CD4-positive, alpha-beta T cell treated with Interleukin-17A for 1 hour (primary cell): ENCODE results near the gene SERP2.
"Not testable (repeated sequence)": the region's sequence is repeated elsewhere in the genome, so short reads cannot be mapped to it uniquely, and the experiment has no call there.

Experiments used
- DNase-seq: peaks from one replicate; pipeline ENCODE4 v3.0.0-alpha.2; 2020

Gene SERP2

DNA sequence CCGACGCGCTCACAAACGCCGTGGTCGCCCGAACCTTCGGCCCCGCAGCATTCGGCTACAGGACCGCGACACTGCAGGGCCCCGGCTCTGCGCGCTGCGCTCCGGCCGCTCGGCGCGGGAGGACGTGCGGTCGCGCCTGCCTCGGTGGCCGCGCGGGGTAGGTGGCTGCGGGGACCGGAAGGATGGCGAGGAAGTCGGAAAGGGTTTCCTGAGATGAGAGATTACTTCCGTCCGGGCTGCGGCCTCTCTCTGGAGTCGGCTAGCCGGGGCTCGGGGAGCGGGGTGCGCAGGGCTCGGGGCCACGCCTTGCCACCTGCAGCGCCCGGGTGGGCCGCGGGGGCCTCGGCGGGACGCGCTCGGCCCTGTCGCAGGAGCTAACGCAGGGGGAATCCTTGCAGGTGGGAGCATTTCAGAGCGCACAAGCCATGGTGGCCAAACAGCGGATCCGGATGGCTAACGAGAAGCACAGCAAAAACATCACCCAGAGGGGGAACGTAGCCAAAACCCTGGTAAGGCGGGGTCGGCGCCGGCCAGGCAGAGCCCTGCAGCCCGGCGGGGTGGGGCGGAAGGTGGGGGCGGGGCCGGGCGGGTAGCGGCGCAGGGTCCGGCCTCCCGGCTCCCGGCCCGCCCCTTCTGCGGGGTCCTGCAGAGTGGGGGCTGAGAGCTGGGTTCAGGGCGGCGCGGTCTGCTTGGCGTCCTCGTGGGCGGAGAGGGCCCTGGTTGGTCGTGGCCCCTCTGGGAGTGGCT is at the start of gene SERP2:
TSS of gene SERP2 (plus strand) at position 224 of the 747 bp plus-strand sequence. CDS start at position 426, 202 bp downstream.
- DNase-seq, result no peak

DNA sequence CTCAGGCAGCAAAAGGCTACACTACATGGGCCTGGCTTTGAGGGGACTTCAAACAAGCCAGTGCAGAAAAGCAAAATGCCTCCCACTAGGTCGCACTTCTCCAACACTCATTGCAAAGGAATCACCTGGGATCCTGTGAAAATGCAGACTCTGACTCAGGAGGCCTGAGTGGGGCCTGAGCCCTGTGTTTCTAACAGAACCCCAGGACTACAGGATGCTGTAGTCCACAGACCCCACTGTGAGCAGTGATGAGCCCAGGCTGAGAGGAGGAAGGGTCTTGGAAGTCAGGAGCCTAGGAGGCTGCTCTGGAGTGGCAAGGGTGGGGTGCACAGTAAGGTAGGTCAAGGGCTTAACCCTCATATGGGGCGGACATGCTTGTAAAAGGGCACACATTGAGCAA is 46.7 kb upstream of the SERP2 start:
- DNase-seq, result no peak

DNA sequence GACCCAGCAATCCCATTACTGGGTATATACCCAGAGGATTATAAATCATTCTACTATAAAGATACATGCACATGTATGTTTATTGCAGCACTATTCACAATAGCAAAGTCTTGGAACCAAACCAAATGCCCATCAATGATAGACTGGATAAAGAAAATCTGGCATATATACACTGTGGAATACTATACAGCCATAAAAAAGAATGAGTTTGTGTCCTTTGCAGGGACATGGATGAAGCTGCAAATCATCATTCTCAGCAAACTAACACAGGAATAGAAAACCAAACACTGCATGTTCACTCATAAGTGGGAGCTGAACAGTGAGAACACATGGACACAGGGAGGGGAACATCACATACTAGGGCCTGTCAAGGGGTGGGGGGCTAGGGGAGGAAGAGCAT is 44.6 kb upstream of the SERP2 start:
- not testable (repeated sequence) for DNase-seq

DNA sequence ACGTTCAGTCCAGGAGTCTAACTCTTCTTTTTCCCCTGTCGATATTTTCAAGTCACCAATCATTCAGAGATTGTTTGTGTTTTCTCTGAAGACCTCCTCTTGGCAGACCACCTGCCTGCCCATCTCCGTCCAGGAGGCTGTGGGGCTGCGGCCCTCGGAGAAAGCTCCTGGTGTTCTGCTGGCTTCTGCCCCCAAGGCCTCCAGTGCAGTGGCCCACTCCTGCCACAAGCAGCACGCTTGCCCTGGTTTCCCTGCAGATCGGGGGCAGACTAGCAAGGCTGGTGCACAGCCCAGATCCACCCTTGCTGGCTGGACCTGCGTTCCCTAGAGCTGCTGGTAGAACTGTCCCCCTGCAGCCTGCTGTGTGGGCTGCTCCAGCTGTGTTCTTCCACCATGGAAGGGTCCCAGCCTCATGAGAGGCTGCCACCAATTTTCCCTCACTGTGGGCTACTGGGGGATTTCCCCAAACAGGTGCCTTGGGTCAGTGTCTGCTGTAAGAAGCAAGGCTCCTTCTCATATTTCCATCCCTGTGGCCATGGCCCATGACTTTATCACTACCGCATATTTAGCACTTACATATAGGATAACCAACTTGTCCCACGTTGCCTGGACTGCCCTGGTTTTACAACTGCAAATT is 43.6 kb upstream of the SERP2 start:
- no peak for DNase-seq

DNA sequence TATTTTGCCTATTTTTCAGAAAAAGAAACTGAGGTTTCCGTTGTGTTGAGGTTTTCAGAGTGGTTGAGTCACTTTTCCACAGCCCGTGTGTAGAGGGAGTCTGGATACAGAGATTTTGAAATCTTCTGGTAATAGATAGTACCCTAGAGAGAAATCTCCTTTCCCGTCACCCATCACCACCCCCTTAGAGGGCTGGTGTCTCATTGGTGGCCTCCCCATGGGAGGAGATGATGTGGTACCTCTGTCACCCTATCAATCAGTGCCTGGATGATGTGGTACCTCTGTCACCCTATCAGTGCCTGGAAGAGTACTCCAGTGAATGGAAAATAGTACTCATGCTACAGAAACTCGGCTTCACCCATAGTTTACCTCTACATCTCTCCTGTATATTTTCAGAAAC is 42.2 kb upstream of the SERP2 start:
- no peak for DNase-seq

DNA sequence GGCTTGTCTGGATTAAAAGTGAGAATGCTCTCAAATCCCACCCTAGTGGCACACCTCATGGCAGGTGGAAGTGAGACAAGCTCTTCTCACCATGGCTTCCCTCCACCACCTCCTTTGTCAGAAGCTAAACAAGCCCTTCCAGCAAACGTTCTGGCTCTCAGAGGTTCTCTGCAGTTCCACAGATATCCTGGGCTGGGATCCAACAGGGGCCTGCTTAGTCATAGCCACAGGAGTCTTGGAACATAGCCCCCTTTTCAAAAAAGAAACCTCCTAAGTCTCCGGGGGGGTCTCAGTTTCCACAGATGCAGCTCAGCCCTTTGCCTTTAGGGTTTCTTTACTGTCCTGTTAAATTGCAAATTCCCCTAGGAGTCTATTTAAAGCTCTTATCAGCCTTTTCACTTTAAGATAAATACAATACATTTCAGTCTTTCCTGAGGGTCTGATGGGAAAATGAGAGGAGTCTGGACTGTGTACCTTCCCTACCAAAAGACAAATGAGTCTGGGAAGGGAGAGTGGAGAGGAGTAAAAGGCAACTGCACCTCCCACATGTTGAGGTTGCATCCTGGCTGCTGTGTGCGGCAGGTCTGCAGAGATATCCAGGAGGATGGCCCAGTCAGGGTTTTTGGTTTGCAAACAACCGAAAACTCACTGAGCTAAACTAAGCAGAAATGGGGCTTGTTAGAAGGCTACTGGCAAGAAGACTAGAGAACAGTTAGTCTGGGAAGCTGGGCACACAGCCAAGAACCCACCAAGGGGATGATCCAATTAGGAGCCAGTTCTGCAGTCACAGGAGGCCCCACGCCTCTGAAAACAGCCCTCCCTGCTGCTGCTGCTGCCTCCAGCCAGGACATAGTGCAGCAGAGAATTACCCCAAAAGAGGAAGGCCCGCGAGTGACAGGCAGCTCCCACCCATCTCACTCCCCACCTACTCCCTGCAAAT is 41.4 kb upstream of the SERP2 start:
- no peak for DNase-seq

DNA sequence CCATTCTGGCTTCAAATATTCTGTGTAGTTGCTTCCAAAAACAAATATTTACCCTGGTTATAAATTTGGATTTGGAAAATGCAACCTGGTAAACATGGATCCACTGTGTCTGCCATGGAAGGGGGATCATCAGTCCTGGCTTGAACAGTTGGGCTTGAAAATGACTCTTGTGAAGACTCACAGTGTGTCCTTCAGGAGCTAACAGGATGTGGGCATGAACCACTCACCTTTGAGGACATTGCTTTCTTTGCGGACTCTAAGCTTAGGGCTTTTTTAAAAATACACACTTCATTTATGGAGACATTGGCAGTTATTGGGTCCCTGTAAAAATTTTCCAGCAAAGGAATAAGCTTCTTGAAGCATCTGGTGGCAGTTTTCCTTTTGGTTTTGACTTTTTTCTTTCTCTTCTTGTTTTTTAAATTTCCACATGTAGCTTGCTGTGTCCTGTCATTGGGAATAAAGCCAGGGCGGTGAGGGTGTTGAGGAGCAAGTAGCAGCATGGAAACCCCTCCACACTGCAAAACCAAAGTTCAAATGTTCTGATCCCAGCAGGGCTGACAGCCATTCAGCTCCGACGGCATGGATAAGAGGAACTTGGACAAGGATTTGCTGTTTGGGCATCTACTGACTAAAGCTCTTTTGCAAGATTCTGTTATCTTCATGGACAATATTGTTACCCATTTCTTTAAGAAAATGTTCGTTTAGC is 39.5 kb upstream of the SERP2 start:
- DNase-seq, result no peak

DNA sequence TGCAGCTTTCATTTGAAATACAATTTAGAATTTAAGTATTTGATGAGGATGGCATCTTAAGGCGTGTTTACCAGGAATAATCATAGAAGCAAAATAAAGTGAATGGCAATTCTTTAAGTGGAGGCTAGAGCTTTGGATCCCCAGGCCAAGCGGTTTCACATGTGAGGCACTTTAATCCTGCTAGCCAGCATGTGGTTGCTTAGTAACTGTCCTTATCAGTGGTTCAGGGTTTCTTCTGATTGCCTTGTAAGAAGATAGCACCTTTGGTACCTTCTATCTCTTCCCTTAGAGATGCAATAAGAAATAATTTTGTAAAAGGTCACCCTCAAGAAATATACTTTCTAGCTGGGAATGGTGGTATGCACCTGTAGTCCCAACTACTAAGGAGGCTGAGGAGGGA is 38.9 kb upstream of the SERP2 start:
- DNase-seq, result no peak

DNA sequence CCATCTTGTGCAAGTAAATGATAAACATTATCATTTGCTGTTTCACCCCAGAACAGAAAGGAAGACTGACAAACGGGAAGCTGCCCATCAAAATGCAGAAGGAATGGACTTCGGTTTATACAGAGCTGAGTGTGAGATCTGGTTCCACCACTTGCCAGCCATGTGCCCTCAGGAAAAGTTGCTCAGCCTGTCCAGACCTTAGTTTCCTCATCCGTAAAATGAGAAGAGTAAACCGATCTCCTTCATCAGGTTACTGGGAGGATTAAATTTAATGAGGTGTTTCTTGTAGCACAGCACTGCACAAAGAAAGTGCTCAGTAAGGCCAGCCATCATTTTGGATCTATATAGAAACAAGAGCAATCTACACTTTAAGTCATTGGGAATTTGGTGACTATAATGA is 36.7 kb upstream of the SERP2 start:
- no peak for DNase-seq

DNA sequence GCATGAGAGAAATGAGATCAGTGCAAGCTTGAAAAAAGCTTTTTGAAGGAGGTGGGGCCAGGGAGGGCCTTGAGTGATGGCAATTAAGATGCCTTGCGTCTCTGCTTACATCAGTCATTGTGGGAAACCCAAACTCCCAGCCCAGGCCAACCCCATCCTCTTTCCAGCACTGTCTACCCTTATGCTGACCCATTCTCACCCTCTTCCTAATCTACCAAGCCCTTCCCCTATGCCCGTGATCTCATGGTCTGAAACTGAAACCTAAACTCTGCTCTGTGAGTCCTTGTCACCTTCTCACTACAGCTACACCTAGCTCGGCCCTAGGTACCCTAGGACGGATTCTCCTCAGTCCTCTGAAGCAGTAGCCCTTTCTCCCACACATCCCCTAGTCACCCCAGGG is 36.0 kb upstream of the SERP2 start:
- no peak for DNase-seq

DNA sequence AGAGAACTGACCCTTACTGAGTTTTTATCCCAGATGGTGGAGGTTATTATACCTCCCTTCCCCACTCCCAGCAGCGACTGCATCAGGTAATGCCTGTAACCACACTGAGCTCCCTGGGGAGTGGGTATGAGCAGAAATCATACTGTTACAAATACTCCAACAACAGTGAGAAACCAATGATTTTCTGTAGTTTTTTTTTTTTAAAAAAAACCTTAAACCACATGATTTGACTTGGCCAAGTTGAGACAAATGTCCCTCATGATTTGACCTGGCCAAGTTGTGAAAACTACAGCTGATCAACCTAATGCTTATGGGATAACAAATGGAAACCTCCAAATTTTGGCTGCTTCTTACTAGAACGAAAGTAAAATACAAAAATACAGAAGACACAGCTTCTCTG is 33.1 kb upstream of the SERP2 start:
- DNase-seq, result no peak

DNA sequence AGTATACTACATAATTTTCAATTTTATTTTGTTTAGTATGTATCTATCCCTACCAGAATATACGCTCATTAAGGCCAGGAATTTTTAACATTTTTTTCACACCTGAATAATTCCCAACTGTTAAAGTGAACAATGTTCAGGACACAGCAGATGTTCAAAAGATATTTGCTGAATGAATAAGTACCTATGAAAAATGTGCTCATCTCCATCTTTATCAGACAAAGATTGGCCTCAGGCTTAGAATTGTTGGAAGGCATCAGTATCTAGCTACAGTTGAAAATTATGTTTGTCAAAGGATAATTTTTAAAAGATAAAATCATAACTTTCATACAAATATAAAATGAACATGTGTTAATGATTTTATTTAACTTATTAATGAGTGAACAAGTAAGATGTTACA is 30.9 kb upstream of the SERP2 start:
- DNase-seq, result no peak

DNA sequence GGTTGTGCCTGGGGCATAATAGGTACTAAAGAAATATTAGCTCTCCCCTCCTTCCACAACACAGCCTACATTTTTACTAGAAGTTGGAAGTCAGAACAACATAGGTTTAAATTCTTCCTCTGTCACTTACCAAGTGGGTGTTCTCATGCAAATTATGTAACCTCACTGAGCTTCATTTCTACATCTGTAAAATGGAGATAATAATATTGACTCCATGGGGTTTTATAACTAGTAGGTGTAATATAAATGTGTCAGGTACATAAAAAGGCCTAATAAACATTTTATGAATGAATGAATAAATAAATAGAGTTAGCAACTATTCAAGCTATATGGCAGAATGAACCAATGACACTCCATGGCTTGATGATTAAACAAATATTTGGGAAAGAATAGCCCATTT is 27.1 kb upstream of the SERP2 start:
- DNase-seq, result no peak

DNA sequence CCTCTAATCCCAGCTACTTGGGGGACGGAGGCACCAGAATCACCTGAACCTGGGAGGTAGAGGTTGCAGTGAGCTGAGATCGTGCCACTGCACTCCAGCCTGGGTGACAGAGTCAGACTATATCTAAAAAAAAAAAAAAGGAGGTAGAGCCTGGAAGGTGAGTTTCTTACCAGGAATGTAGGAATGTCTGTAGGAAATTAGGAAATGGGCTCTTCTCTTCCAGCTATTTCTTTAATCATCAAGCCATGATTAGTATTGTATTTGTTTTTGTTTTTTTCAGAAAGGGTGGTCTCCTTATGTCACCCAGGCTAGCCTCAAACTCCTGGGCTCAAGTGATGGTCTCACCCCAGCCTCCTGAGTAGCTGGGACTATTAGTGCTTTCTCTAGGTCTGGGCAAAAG is 26.3 kb upstream of the SERP2 start:
- no peak for DNase-seq

DNA sequence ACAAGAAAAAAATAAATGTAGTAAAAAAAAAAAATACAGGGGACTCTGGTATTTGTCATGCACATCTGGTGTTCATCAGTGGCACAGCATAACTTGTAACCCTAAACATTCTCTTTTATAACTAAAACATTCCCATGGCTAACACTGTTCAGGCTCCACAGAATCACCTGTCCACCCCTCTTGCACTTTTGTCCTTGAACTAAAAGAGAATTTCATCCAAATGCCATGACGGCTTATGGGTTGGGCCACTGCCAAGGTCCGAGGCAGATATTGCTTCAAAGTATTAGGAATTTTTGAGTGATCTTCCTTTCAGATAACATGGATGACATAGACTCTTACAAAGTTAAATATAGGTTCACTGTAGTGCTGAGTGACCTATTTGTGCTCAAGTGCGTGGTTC is 25.7 kb upstream of the SERP2 start:
- no peak for DNase-seq

DNA sequence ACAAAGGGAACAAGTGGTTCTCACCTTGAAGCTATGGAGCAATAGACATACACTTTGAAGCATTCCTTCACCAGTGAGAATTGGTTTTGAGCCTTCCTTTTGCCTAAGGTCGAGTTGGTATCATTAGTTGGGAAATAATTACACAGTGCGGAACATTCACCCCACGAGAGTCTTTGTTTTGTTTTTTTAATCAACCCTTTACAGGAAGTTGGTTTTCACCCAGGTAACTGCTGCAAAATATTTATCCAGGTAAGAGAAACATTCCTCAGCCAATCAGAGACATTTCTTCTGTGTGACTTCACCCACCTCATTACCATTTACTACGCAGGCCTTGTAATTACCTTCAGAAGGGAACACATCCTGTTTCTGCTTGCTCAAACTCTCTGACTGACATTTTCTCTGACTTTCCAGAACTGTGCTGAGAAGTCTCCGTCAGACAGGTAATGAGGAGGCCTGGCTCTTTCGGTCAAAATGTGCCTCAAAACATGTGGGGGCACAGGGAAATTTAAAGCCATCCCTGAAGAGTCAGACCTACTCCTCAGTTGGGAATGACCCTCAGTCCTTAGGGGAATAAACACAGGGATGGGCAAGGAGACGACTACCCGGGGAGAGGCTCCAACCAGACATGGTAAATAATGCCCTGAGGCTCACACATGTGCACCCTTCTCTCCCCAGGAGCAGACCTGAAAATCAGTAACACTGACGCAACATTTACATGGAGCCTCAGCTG is 22.7 kb upstream of the SERP2 start:
- DNase-seq, result no peak

DNA sequence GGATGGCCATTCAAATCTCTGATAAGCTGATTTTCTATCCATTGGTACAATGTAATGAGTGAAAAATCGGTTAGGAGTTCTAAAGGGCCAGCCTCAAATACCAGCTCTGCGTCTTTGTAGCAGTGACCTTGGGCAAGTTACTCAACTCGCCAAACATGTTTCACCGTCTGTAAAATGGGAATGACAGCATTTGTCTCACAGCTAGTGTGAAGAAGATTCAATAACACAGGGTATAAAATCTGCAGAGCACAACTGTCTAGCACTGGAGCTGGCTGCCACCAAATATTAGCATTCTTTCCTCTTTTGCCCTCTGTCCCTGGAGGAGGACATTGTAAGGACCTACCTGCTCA is 22.1 kb upstream of the SERP2 start:
- no peak for DNase-seq

DNA sequence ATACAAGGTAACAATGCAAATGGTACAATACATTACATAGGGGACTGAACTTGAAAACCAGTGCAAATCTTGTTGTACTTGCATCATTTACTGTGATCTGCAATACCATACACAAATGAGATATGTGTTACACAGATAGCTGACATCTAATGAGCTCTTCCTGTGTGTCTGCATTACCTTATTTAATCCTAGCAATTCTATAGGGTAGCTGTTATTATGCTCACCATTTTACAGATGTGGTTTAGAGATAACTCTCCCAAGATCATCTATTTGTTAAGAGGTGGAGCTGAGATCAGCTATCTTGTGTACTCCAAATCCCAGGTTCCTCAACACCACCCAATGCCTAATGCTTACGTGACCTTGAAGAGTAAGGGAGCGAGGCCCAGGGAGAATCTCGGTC is 21.4 kb upstream of the SERP2 start:
- DNase-seq, result no peak

DNA sequence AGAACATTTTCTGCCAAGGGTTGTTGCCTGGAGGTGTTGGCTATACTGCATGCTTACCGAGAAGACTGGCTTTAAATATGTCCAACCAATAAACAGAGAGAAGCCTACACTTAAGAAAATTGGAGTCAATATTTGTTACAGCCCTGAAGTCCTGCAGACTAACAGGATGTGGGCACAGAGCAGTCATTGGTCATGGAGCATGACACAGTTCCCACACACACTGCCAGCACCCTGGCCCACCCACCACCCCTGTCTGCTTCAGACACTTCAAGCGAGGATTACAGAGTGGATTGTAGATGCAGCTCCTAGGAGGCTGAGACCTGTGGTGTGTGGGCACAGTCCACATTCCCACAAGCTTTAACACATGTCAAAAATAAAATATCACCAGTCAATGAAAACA is 21.0 kb upstream of the SERP2 start:
- DNase-seq, result peak; percentile 13

DNA sequence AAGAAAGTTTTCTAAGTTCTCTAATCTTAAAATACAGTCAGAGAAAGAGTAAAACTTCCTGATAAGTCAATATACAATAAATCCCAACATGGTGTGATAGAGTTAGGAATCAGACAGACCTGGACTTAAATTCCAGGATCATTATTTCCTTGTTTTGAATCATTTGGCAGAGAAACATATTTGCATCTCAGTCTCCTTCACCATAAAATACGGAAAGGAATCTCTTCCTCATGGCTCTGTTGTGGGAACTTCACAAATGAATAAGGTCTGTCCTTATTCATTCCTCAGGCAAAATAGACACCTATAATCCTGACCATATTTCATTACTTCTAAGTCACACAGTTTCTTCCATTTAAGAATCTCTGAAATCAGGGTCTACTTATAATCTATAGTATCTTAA is 19.3 kb upstream of the SERP2 start:
- no peak for DNase-seq

DNA sequence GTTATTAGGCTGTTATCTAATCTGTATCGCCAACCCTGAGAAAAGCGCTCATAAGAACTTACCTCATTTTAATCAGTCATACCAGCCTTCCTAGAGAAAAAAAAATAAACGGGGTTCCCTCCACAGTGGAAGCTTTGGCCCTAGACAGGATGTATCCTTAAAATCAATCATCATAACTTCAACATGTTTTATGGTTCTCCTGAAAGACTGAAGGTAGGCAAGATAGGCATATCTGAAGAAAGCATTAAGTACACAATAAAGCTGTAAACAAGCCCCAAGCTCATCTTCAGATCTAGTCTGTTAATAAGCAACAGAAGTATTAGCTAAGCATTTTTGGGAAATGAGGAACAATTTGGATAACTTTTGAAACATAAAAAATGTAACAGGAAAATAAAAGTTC is 18.7 kb upstream of the SERP2 start:
- no peak for DNase-seq

DNA sequence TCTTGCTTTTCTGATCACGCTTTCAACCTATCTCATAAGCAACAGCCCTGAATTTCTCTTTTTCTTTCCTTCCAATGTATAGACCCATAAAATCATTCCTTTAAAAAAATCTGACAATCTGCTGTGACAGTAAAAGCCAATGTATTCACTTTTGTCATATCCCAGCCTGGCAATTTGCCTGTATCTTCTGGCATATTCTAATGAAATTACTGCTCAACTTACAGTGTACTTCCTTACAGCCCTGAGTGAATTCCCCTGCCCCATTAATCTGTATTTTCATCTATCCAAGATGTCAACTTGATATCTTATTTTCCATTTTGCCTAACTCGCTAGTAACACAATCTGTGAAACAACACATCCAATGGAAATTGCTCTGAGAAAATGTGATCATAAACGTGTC is 18.0 kb upstream of the SERP2 start:
- no peak for DNase-seq

DNA sequence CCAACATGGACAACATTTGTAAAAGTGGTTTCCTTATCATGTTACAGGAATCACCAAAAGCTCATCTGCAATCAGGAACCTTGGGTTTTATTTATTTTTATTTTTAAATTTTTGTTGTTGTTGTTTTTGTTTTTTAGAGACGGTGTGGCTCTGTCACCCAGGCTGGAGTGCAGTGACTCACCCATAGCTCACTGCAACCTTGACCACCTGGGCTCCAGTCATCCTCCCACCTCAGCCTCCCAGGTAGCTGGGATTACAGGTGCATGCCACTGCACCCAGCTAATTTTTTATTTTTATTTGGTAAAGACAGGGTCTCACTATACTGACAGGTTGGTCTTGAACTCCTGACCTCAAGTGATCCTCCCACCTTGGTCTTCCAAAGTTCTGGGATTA is 13.6 kb upstream of the SERP2 start:
- no peak for DNase-seq
